ENCODE measurements around the gene SLC44A1.

SLC44A1 gene

DNA sequence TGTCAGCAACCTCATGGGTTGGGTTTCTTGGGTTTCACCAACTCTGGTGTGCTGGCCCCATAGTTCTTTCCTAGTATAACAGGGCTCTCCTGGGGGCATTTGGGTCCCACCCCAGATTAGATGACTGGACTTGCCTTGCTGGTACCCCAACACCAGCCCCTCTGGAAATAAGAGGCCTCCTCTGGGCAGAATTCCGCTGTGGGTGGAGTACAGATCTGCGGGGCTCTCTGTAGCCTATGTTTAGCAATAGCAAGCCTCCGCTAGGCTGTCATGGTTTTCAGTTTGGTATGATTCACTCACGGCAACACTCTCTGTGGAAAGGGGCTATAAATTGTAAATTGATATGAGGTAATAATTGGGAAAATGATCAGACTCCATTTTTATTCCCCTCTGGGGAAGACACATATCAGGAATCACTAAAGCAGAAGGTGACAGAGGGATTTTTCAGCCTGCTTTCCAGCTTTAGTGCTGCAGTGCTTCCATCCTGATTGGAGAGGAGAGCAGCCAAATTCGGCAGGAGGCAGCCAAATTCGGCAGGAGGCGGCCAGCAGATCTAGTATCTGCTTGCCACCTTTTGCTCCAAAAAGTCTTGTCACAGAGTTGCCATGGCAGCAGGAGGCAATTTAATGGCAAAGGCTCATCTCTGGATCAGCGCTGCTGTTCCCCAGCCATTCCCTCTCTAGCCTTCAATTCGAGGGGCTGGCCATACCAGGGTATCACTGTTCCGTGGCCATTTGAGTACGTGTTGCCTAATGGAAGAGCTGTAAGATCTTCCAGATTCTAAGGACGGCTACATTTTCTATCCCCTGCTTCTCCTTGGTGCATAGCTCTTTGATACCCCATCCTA lies 84.6 kb downstream of the SLC44A1 start:
- Histone ChIP-seq H3K4me2 (ENCODE audit: low read length) (peak overlapping the region; percentile 7), H3K9me3 (replicated peaks; ENCODE audit: low read length) (no peaks in the 10 kb centered on the region), H3K4me3 (ENCODE audit: low read length) (no peak overlapping the region)

DNA sequence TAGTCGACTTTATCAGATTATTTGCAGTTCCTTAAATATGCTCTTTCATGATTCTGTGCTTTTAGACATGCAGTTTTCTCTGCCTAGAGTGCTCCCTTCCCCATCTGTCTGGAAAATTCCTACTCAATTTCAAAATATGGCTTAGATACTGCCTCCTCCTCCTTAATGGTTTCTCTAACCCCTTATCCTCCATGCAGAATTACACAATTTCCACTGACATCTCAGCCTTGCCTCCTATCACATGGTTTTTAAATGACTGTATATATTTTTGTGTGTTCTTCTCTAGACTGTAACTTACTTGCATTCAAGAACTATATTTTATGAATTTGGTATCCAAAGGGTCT lies 85.2 kb downstream of the SLC44A1 start:
- H3K4me2 ChIP-seq (ENCODE audit: low read length): peak overlapping the region; percentile 7
- peaks cover 46% of the 10 kb centered on the region for H3K4me1 ChIP-seq (ENCODE audit: control insufficient read depth, insufficient read depth, low read length)
- no peak overlapping the region for H3K9ac ChIP-seq (ENCODE audit: low read depth, low read length)
- no peaks in the 10 kb centered on the region for H3K9me3 ChIP-seq (replicated peaks; ENCODE audit: low read length)
- no peak overlapping the region for H3K4me3 ChIP-seq (ENCODE audit: low read length)
- no peaks in the 10 kb centered on the region for H3K27me3 ChIP-seq (ENCODE audit: control insufficient read depth, insufficient read depth, low read length)
- H3K36me3 ChIP-seq (ENCODE audit: insufficient read depth, low read length): no peaks in the 10 kb centered on the region

More for the DNA sequence above, 84.6 kb downstream of the SLC44A1 start:
- Histone ChIP-seq H3K4me1 (ENCODE audit: control insufficient read depth, insufficient read depth, low read length) (peaks cover 46% of the 10 kb centered on the region), H3K36me3 (ENCODE audit: insufficient read depth, low read length) (no peaks in the 10 kb centered on the region), H3K9ac (ENCODE audit: low read depth, low read length) (no peak overlapping the region), H3K27me3 (ENCODE audit: control insufficient read depth, insufficient read depth, low read length) (no peaks in the 10 kb centered on the region)

DNA sequence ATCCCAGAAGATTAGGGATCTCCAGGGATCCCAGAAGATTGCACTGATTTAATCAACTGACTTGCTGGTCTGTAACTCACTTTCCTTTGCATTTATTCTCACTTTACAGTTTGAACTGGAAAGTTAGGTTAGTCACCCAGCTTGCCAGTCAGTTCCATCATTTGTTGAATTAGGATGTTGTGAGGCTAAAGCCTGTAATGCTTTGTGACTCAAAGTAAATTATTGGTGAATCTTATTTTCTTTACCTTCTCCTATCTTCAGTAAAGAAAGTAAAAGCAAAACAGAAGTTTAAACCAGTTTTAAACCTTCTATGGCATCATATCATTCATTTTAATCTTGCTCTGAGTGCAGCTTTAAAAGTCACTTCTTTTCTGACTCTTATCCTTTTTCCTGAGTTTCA lies 85.8 kb downstream of the SLC44A1 start:
- no peaks in the 10 kb centered on the region for H3K9me3 ChIP-seq (replicated peaks; ENCODE audit: low read length)
- no peak overlapping the region for H3K4me3 ChIP-seq (ENCODE audit: low read length)
- H3K9ac ChIP-seq (ENCODE audit: low read depth, low read length): no peak overlapping the region
- no peaks in the 10 kb centered on the region for H3K27me3 ChIP-seq (ENCODE audit: control insufficient read depth, insufficient read depth, low read length)
- peaks cover 46% of the 10 kb centered on the region for H3K4me1 ChIP-seq (ENCODE audit: control insufficient read depth, insufficient read depth, low read length)
- no peaks in the 10 kb centered on the region for H3K36me3 ChIP-seq (ENCODE audit: insufficient read depth, low read length)
- H3K4me2 ChIP-seq (ENCODE audit: low read length): peak overlapping the region; percentile 24

DNA sequence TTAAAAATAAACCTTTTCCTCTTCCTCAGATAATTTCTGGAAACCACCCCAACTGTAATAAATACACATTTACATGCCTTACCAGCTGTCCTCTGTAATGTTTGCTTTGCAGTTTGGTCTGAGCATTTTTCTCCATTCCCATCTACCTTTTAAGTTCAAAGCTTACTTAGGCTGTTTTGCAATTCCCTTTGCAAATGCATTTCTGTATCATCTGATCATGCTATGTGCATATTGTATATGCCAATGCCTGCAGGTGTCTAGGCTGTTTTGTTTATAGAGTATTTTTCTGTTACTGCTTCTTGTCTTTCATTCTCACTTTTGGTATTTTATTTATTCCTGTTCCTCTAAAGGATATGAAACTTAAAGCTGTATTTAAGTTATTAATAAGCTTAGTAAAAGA lies 86.3 kb downstream of the SLC44A1 start:
- H3K9me3 ChIP-seq (replicated peaks; ENCODE audit: low read length): no peaks in the 10 kb centered on the region
- H3K36me3 ChIP-seq (ENCODE audit: insufficient read depth, low read length): no peaks in the 10 kb centered on the region
- no peak overlapping the region for H3K4me3 ChIP-seq (ENCODE audit: low read length)
- H3K4me1 ChIP-seq (ENCODE audit: control insufficient read depth, insufficient read depth, low read length): peaks cover 46% of the 10 kb centered on the region
- peak overlapping the region; percentile 24 for H3K4me2 ChIP-seq (ENCODE audit: low read length)
- no peak overlapping the region for H3K9ac ChIP-seq (ENCODE audit: low read depth, low read length)
- no peaks in the 10 kb centered on the region for H3K27me3 ChIP-seq (ENCODE audit: control insufficient read depth, insufficient read depth, low read length)

DNA sequence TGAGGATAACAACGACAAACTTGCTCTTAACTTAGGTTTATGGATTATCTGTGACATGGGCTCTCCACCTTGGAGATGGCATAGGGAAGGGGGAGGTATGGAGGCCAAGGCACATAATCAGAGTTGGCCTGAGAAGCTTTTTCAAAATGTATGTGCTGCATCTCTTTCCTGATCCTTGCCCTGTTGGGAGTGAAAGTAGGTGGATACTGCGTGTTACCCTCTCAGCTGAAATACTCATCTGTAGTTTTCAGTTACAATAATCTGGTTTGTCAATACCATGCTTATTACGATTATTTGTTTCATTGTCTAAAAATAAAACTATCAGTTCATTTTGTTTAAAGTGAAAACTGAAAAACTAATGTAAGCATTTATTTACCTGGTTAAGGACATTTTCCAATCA lies 86.7 kb downstream of the SLC44A1 start:
- H3K9me3 ChIP-seq (replicated peaks; ENCODE audit: low read length): no peaks in the 10 kb centered on the region
- no peak overlapping the region for H3K4me3 ChIP-seq (ENCODE audit: low read length)
- no peak overlapping the region for H3K9ac ChIP-seq (ENCODE audit: low read depth, low read length)
- no peak overlapping the region for H3K4me2 ChIP-seq (ENCODE audit: low read length)
- H3K36me3 ChIP-seq (ENCODE audit: insufficient read depth, low read length): peaks cover under 1% of the 10 kb centered on the region
- no peaks in the 10 kb centered on the region for H3K27me3 ChIP-seq (ENCODE audit: control insufficient read depth, insufficient read depth, low read length)
- H3K4me1 ChIP-seq (ENCODE audit: control insufficient read depth, insufficient read depth, low read length): peaks cover 46% of the 10 kb centered on the region

DNA sequence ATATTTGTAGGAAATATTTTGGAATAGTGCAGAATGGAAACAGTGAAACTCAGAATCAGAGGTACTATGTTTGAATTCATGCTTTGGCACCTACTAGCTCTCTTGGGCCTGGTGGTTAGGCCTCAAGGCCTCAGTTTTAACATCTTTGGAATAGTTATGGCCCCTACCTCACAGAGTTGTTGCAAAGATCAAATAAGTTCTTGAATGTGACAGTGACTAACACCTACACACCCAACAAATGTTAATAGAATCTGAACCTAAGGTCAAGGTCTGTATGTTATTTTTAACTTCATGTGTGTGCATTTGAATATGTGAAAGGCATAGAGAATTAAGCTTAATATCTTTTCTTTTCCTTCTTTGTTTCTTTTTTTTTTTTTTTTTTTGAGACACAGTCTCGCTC lies 87.3 kb downstream of the SLC44A1 start:
- Histone ChIP-seq H3K9ac (ENCODE audit: low read depth, low read length) (no peak overlapping the region), H3K4me2 (ENCODE audit: low read length) (no peak overlapping the region), H3K36me3 (ENCODE audit: insufficient read depth, low read length) (peaks cover 6% of the 10 kb centered on the region), H3K27me3 (ENCODE audit: control insufficient read depth, insufficient read depth, low read length) (no peaks in the 10 kb centered on the region), H3K4me3 (ENCODE audit: low read length) (no peak overlapping the region), H3K9me3 (replicated peaks; ENCODE audit: low read length) (no peaks in the 10 kb centered on the region), H3K4me1 (ENCODE audit: control insufficient read depth, insufficient read depth, low read length) (peaks cover 46% of the 10 kb centered on the region)

DNA sequence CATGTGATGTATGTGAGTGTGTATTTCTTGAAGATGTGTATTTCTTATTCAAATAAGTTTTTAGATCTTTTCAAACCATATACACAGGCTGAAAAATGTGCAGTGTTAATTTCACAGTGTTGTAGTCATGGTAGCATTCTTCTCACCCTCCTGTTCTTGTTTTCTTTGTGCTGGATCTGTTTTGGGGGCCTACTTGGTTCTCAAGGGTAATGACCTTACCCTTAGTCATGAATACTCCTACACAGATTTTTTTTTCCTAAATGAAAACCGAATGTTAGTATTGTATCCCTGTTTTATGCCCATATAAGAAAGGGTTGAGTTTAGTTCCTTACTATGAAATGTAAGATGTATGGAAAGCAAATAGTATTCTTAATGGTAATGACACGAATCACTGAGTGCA lies 88.0 kb downstream of the SLC44A1 start:
- Histone ChIP-seq H3K9me3 (replicated peaks; ENCODE audit: low read length) (no peaks in the 10 kb centered on the region), H3K4me1 (ENCODE audit: control insufficient read depth, insufficient read depth, low read length) (peaks cover 46% of the 10 kb centered on the region), H3K36me3 (ENCODE audit: insufficient read depth, low read length) (peaks cover 14% of the 10 kb centered on the region), H3K4me3 (ENCODE audit: low read length) (no peak overlapping the region), H3K9ac (ENCODE audit: low read depth, low read length) (peak overlapping the region; percentile 67), H3K4me2 (ENCODE audit: low read length) (peak overlapping the region; percentile 60), H3K27me3 (ENCODE audit: control insufficient read depth, insufficient read depth, low read length) (no peaks in the 10 kb centered on the region)

DNA sequence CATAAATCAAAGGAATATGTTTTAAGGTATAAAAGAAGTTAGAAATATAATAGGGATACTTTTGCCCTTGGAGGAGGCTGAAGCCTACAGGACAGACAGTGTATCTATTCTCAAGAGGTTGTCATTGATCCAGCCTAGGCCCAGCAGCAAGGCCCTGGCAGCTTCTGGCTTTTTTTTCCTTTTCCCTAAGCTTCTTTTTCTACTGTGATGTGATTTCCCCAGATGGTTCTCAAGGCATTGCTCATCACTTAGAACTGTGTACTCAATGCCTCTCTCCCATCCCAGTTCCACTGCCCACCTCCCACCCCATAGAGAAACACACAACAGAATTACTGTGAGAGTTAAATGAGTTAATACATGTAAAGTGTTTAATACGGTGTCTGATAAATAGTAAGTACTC lies 88.6 kb downstream of the SLC44A1 start:
- peak overlapping the region; percentile 60 for H3K4me2 ChIP-seq (ENCODE audit: low read length)
- peaks cover 20% of the 10 kb centered on the region for H3K36me3 ChIP-seq (ENCODE audit: insufficient read depth, low read length)
- no peaks in the 10 kb centered on the region for H3K9me3 ChIP-seq (replicated peaks; ENCODE audit: low read length)
- peak overlapping the region; percentile 67 for H3K9ac ChIP-seq (ENCODE audit: low read depth, low read length)
- no peaks in the 10 kb centered on the region for H3K27me3 ChIP-seq (ENCODE audit: control insufficient read depth, insufficient read depth, low read length)
- H3K4me3 ChIP-seq (ENCODE audit: low read length): no peak overlapping the region
- H3K4me1 ChIP-seq (ENCODE audit: control insufficient read depth, insufficient read depth, low read length): peaks cover 46% of the 10 kb centered on the region

DNA sequence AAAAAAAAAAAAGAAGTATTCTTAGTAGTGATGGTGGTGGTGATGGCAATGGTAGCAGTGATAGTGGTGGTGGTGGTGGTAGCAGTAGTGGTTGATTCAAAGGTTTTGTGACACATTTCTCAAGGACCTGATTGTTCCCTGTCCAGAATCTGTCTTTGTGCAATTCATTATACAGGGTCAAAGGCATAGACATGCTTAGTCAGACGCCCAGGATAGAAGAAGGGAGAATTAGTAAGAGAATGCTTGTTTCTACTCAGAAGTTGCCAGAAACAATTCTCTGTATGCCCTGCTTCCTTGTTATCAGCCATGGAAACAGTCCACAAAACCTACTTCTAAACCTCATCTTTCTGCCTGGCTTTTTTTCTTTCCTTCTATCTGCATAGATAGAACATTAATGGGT lies 89.4 kb downstream of the SLC44A1 start:
- Histone ChIP-seq H3K4me2 (ENCODE audit: low read length) (no peak overlapping the region), H3K4me1 (ENCODE audit: control insufficient read depth, insufficient read depth, low read length) (peaks cover 44% of the 10 kb centered on the region), H3K9me3 (replicated peaks; ENCODE audit: low read length) (no peaks in the 10 kb centered on the region), H3K27me3 (ENCODE audit: control insufficient read depth, insufficient read depth, low read length) (no peaks in the 10 kb centered on the region), H3K4me3 (ENCODE audit: low read length) (no peak overlapping the region), H3K9ac (ENCODE audit: low read depth, low read length) (no peak overlapping the region), H3K36me3 (ENCODE audit: insufficient read depth, low read length) (peaks cover 27% of the 10 kb centered on the region)

DNA sequence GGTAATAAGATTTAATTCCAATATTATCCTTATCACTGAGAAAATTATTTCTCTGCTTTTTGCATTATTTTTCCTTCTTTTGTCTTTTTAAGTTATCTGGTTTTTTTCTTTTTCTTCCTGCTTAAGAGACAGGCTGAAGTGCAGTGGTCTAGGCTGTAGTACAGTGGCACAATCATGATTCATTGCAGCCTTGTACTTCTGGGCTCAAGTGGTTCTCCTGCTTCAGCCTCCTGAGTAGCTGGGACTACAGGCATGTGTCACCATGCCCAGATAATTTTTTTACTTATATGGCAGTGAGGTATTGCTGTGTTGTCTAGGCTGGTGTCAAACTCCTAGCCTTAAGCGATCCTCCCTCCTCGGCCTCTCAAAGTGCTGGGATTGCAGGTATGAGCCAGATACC lies 93.9 kb downstream of the SLC44A1 start:
- Histone ChIP-seq H3K9me3 (replicated peaks; ENCODE audit: low read length) (no peaks in the 10 kb centered on the region), H3K9ac (ENCODE audit: low read depth, low read length) (no peak overlapping the region), H3K4me2 (ENCODE audit: low read length) (no peak overlapping the region), H3K36me3 (ENCODE audit: insufficient read depth, low read length) (peaks cover 34% of the 10 kb centered on the region), H3K27me3 (ENCODE audit: control insufficient read depth, insufficient read depth, low read length) (no peaks in the 10 kb centered on the region), H3K4me1 (ENCODE audit: control insufficient read depth, insufficient read depth, low read length) (peaks cover 8% of the 10 kb centered on the region), H3K4me3 (ENCODE audit: low read length) (no peak overlapping the region)

DNA sequence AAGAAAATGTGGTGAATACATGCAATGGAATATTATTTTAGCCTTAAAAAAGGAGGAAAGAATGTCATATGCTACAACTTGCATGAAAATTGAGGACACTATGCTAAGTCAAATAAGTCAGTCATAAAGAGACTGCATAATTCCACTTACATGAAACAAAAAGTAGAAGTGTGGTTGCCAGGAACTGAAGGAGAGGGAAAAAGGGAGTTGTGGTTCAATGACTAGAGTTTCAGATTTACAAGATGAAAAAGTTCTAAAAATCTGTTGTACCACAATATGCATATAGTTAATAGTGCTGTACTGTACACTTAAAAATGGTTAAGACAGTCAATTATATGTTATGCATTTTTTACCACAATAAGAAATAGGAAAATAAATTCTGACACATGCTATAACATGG lies 95.4 kb downstream of the SLC44A1 start:
- no peak overlapping the region for H3K4me3 ChIP-seq (ENCODE audit: low read length)
- no peaks in the 10 kb centered on the region for H3K27me3 ChIP-seq (ENCODE audit: control insufficient read depth, insufficient read depth, low read length)
- H3K4me1 ChIP-seq (ENCODE audit: control insufficient read depth, insufficient read depth, low read length): no peaks in the 10 kb centered on the region
- no peak overlapping the region for H3K9ac ChIP-seq (ENCODE audit: low read depth, low read length)
- H3K9me3 ChIP-seq (replicated peaks; ENCODE audit: low read length): no peaks in the 10 kb centered on the region
- peaks cover 34% of the 10 kb centered on the region for H3K36me3 ChIP-seq (ENCODE audit: insufficient read depth, low read length)
- H3K4me2 ChIP-seq (ENCODE audit: low read length): no peak overlapping the region

DNA sequence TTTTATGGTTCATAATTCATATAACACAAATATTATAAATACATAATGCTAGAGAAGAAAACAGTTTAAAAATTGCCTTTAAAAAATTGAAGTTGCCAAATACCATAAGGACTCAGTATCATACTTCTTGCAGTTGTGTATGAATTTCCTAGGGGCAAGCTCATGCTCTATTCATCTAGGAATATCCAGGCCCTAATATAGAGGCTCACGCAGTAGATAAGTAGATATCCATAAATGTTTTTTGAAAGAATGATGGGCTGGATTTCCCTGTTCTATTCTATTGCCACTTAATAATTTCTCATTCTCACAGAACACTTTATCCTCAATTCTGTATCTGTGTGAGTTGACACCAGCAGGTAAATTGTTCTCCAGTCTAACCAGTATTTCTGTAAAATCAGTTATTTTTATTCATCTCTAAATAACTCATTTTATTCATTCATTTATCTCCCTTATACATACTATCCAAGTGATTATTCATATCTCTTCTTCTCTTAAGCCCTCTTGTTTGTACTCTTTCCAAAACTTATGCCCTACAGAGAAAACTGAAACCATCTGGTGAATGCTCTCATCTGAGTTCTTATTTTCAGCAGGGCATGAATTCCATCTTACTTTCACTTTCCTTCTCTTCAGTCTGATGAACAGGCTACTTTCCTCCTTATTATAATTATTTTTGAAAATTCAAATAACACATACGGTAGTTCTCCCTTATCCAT lies 97.1 kb downstream of the SLC44A1 start:
- Histone ChIP-seq H3K9me3 (replicated peaks; ENCODE audit: low read length) (no peaks in the 10 kb centered on the region), H3K4me1 (ENCODE audit: control insufficient read depth, insufficient read depth, low read length) (no peaks in the 10 kb centered on the region), H3K4me3 (ENCODE audit: low read length) (peak overlapping the region; percentile 20), H3K36me3 (ENCODE audit: insufficient read depth, low read length) (peaks cover 29% of the 10 kb centered on the region), H3K4me2 (ENCODE audit: low read length) (peak overlapping the region; percentile 68), H3K27me3 (ENCODE audit: control insufficient read depth, insufficient read depth, low read length) (no peaks in the 10 kb centered on the region), H3K9ac (ENCODE audit: low read depth, low read length) (no peak overlapping the region)

All from skeletal muscle satellite cell (primary cell).